Ishikawa (cell line): Measurements from ENCODE around the gene SLC25A41.

ENCODE experiments used
- CREB1 ChIP-seq: IDR thresholded peaks from 2 replicates; pipeline ENCODE4 v1.6.1; 2012; ENCODE audit warnings: low read depth
- EP300 ChIP-seq: IDR thresholded peaks from 2 replicates; pipeline ENCODE4 v1.6.1; 2012; ENCODE audit warnings: borderline replicate concordance
- RAD21 ChIP-seq: IDR thresholded peaks from 2 replicates; pipeline ENCODE4 v1.6.1; 2012; ENCODE audit warnings: low read depth
- REST ChIP-seq: IDR thresholded peaks from 2 replicates; pipeline ENCODE4 v1.6.1; 2012; ENCODE audit warnings: low read depth, mild to moderate bottlenecking
- TF ChIP-seq, protein P1 (sequence below): IDR thresholded peaks from 2 replicates; pipeline ENCODE4 v1.6.1; 2012

DNA sequence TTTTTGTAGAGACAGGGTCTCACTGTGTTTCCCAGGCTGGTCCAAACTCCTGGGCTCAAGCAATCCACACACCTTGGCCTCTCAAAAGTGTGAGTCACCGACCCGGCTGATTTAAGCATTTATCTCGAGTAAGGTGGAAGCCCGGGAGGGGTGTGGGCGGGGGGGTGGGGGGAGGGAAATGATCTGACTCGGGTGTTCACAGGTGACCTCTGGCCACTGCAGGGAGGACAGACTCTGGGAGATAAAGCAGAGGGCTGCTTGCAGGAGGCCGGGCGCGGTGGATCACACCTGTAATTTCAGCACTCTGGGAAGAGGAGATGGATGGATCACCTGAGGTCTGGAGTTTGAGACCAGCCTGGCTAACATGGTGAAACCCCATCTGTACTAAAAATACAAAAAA, 40.1 kb upstream of the SLC25A41 start:
- TF ChIP-seq CREB1 = no peak
- no peak for TF ChIP-seq RAD21
- no peak for TF ChIP-seq EP300
- TF ChIP-seq REST = no peak
- TF ChIP-seq, protein P1, sequence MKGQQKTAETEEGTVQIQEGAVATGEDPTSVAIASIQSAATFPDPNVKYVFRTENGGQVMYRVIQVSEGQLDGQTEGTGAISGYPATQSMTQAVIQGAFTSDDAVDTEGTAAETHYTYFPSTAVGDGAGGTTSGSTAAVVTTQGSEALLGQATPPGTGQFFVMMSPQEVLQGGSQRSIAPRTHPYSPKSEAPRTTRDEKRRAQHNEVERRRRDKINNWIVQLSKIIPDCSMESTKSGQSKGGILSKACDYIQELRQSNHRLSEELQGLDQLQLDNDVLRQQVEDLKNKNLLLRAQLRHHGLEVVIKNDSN = no peak
